ENCODE data around the gene RAB40B. TPM values are rescaled to one million over a fixed set of nuclear protein-coding genes. Genes with fewer than 3 reads are reported as not detected.

RAB40B gene
- total and polyA plus RNA-seq, 2 of the 13 experiments (the other 11 are each of a cell fraction or from before 2014, with no cell fraction given), result 6.2 to 6.5 TPM

DNA sequence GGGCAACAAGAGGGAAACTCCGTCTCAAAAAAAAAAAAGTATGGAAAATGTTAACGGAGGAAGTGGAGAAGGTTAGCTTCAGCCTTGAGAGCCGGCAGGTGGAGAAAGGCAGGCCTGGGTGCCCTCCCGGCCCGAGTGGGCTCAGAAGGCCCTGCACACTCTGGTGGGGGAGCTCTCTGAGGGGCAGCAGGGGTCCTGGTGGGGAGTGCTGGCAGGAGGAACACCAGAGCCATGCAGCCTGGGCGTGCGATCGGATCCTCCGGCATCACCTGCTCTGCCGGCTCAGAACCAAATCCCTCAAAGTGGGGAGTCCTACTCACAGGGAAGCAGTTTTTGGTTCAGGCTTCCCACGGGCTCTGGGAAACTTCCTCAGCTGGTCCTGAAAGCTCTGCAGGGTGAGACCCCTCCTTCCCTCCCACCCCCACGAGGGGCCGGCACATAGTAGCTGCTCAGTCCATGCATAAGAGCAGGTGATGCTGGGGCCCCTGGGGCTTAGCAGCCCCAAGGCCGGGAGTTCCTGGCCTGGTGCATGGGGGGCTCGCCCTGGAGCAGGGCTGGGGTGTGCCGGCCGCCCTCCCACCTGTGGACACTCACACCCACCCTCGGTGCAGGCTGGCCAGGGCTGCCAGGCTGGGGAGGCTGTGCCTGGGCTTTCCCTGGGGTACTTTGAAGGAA is 38.1 kb upstream of the RAB40B start (continued):
- TF ChIP-seq, protein P1, sequence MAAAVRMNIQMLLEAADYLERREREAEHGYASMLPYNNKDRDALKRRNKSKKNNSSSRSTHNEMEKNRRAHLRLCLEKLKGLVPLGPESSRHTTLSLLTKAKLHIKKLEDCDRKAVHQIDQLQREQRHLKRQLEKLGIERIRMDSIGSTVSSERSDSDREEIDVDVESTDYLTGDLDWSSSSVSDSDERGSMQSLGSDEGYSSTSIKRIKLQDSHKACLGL (CRISPR knock-in tag; IDR thresholded peaks at IDR 0.05), result peak; percentile 39; the same call in 1 of the 2 replicates
- no peak for TF ChIP-seq TCF7 (IDR thresholded peaks at IDR 0.05; ENCODE audit: low read depth)
- TF ChIP-seq ZNF672 (CRISPR knock-in tag; IDR thresholded peaks at IDR 0.05), result no peak
- TF ChIP-seq ZNF770 (CRISPR knock-in tag; IDR thresholded peaks at IDR 0.05), result no peak
- peak; percentile 3; the same call in 1 of the 2 replicates for TF ChIP-seq ZBTB38 (CRISPR knock-in tag; IDR thresholded peaks at IDR 0.05)
- TF ChIP-seq, protein P2, sequence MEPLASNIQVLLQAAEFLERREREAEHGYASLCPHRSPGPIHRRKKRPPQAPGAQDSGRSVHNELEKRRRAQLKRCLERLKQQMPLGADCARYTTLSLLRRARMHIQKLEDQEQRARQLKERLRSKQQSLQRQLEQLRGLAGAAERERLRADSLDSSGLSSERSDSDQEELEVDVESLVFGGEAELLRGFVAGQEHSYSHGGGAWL (CRISPR knock-in tag; IDR thresholded peaks at IDR 0.05), result no peak
- TF ChIP-seq, protein P3, sequence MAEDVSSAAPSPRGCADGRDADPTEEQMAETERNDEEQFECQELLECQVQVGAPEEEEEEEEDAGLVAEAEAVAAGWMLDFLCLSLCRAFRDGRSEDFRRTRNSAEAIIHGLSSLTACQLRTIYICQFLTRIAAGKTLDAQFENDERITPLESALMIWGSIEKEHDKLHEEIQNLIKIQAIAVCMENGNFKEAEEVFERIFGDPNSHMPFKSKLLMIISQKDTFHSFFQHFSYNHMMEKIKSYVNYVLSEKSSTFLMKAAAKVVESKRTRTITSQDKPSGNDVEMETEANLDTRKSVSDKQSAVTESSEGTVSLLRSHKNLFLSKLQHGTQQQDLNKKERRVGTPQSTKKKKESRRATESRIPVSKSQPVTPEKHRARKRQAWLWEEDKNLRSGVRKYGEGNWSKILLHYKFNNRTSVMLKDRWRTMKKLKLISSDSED (CRISPR knock-in tag; IDR thresholded peaks at IDR 0.05), result no peak
- peak; percentile 31; the same call in 1 of the 2 replicates for TF ChIP-seq ZNF687 (CRISPR knock-in tag; IDR thresholded peaks at IDR 0.05)
- TF ChIP-seq ZNF253 (CRISPR knock-in tag; IDR thresholded peaks at IDR 0.05; ENCODE audit: borderline replicate concordance), result no peak
- TF ChIP-seq, protein P4, sequence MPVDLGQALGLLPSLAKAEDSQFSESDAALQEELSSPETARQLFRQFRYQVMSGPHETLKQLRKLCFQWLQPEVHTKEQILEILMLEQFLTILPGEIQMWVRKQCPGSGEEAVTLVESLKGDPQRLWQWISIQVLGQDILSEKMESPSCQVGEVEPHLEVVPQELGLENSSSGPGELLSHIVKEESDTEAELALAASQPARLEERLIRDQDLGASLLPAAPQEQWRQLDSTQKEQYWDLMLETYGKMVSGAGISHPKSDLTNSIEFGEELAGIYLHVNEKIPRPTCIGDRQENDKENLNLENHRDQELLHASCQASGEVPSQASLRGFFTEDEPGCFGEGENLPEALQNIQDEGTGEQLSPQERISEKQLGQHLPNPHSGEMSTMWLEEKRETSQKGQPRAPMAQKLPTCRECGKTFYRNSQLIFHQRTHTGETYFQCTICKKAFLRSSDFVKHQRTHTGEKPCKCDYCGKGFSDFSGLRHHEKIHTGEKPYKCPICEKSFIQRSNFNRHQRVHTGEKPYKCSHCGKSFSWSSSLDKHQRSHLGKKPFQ (CRISPR knock-in tag; IDR thresholded peaks at IDR 0.05; ENCODE audit: insufficient replicate concordance), result no peak
- TF ChIP-seq NCOA5 (CRISPR knock-in tag; IDR thresholded peaks at IDR 0.05), result no peak
- 0 out of 2 replicates have a peak, but pooled peaks have one; percentile 10 for TF ChIP-seq ZNF563 (CRISPR knock-in tag; IDR thresholded peaks at IDR 0.05)
- no peak for TF ChIP-seq CREBL2 (CRISPR knock-in tag; IDR thresholded peaks at IDR 0.05; ENCODE audit: borderline replicate concordance)
- TF ChIP-seq ZNF781 (CRISPR knock-in tag; IDR thresholded peaks at IDR 0.05; ENCODE audit: borderline replicate concordance, not compliant biosample characterization), result no peak
- no peak for TF ChIP-seq CENPX (CRISPR knock-in tag; IDR thresholded peaks at IDR 0.05)
- no peak for TF ChIP-seq ZNF761 (CRISPR knock-in tag; conservative IDR thresholded peaks at IDR 0.05)
- TF ChIP-seq CBX1 (IDR thresholded peaks at IDR 0.05; ENCODE audit: low read depth), result no peak
- no peak for TF ChIP-seq ARHGAP35 (CRISPR knock-in tag; IDR thresholded peaks at IDR 0.05; ENCODE audit: borderline replicate concordance)
